A673 (cell line): ENCODE results near the gene NTF3. TPM values are rescaled to one million over a fixed set of nuclear protein-coding genes. Genes with fewer than 3 reads are reported as not detected.

Experiments used
- BruUV-seq: library from RNA; stranded (reverse); fragments of 400-500 nt; replicated peaks from 2 replicates; lab custom pipeline; 2021; lab: Mats Ljungman, UMichigan
- CTCF ChIA-PET: fragments of 300-600 bp; sonication (Branson Sonifier 250); formaldehyde crosslinking; loops from one replicate; lab custom pipeline; 2022; ENCODE audit warnings: antibody characterized with exemption; lab: Charles Lee
- POLR2A ChIA-PET: fragments of 300-600 bp; sonication (Branson Sonifier 250); formaldehyde crosslinking; loops from one replicate; lab custom pipeline; 2022; ENCODE audit warnings: antibody characterized with exemption; ENCODE audit not compliant: low non-redundant PET; lab: Charles Lee
- DNase-seq: peaks from one replicate; pipeline ENCODE4 v3.0.0-alpha.2; 2015; ENCODE audit warnings: low spot score
- H3K27ac ChIP-seq: fragments of 200-600 bp; sonication (generic); 2 replicates; pipeline ENCODE4 v1.5.1; 2016; ENCODE audit warnings: mixed run types, low read depth, mild to moderate bottlenecking, mixed read lengths, antibody characterized with exemption, low read length; ENCODE audit not compliant: poor library complexity, severe bottlenecking
- H3K27me3 ChIP-seq: fragments of 200-600 bp; sonication (generic); replicated peaks from 2 replicates; pipeline ENCODE4 v1.6.1; 2017; ENCODE audit warnings: mixed run types, low read depth, mild to moderate bottlenecking, mixed read lengths, antibody characterized with exemption, low read length; ENCODE audit not compliant: insufficient read depth, poor library complexity
- H3K36me3 ChIP-seq: fragments of 200-600 bp; sonication (generic); 2 replicates; pipeline ENCODE4 v1.6.1; 2016; ENCODE audit warnings: mixed run types, mild to moderate bottlenecking, mixed read lengths, antibody characterized with exemption, low read length; ENCODE audit not compliant: insufficient read depth, poor library complexity, severe bottlenecking
- H3K4me1 ChIP-seq: fragments of 200-600 bp; sonication (generic); 2 replicates; pipeline ENCODE4 v1.6.1; 2017; ENCODE audit warnings: mixed run types, mild to moderate bottlenecking, mixed read lengths, antibody characterized with exemption, low read length; ENCODE audit not compliant: insufficient read depth, poor library complexity, severe bottlenecking
- H3K4me3 ChIP-seq: fragments of 200-600 bp; sonication (generic); 2 replicates; pipeline ENCODE4 v1.5.1; 2016; ENCODE audit warnings: low read depth, mixed run types, mild to moderate bottlenecking, mixed read lengths, low read length; ENCODE audit not compliant: poor library complexity, severe bottlenecking
- H3K9me3 ChIP-seq: fragments of 200-600 bp; sonication (generic); 2 replicates; pipeline ENCODE4 v1.6.1; 2016; ENCODE audit warnings: mixed run types, low read depth, mild to moderate bottlenecking, mixed read lengths, antibody characterized with exemption, low read length; ENCODE audit not compliant: poor library complexity, severe bottlenecking
- CTCF ChIP-seq: fragments of 300-800, 200-600 bp; sonication (generic); conservative IDR thresholded peaks from 2 replicates; pipeline ENCODE4 v1.5.1; 2017; ENCODE audit warnings: low read depth, mild to moderate bottlenecking, antibody characterized with exemption, low read length, moderate library complexity, mixed read lengths
- EZH2 ChIP-seq: fragments of 200-600 bp; sonication (generic); IDR thresholded peaks from 2 replicates; pipeline ENCODE4 v1.6.1; 2017; ENCODE audit warnings: borderline replicate concordance, low read depth, mild to moderate bottlenecking, mixed read lengths, antibody characterized with exemption, low read length; ENCODE audit not compliant: poor library complexity, severe bottlenecking
- intact Hi-C: fragments of 100-400 bp; cut with micrococcal nuclease; formaldehyde crosslinking; loops from one replicate; pipeline ENCODE4 v1.10.0; 2022; ENCODE audit not compliant: unreplicated experiment
- total RNA-seq: library from RNA; stranded (reverse); gene quantifications from 2 replicates; pipeline ENCODE4 v1.2.3, GENCODE V29; 2021

Gene NTF3
- total RNA-seq, 1 experiment from 2014 or later, result not detected

DNA sequence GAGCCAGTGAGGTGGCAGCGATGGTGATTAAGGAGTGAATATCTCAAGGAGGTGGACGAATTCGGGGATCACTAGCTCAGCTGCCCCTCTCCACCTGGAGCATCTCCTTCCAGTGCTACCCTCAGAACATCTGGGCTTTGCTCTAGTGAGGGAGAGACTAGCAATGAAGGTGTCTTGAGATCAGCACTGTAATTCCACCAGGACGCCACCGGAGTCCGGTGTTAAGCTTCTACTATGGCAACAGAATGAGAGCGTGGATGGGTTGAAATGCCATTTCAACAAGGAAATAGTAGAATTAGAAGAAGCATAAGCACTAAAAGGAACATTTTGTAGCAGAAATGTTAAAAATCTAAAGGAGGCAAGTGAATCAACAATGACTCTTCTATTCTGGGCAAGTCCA is 61.1 kb downstream of the NTF3 start:
- H3K4me3 ChIP-seq, result no peak overlapping the region
- no peaks in the 10 kb centered on the region for H3K36me3 ChIP-seq
- no peak overlapping the region for H3K27ac ChIP-seq
- ChIA-PET POLR2A (no interaction called here), CTCF (no interaction called here)
- no peak for DNase-seq
- H3K4me1 ChIP-seq, result no peaks in the 10 kb centered on the region
- no peaks in the 10 kb centered on the region for H3K9me3 ChIP-seq
- intact Hi-C loops, result no loop called here
- no TSS peak for BruUV-seq
- TF ChIP-seq CTCF (no peak), EZH2 (no peak)
- peaks cover 16% of the 10 kb centered on the region for H3K27me3 ChIP-seq

GRCh38 chr12:5494343-5494742 is 62.4 kb downstream of the NTF3 start:
- no peak for DNase-seq
- no peak for TF ChIP-seq EZH2
- no peak for TF ChIP-seq CTCF
- Histone ChIP-seq H3K27me3 (peaks cover 5% of the 10 kb centered on the region), H3K36me3 (no peaks in the 10 kb centered on the region), H3K9me3 (no peaks in the 10 kb centered on the region), H3K27ac (no peak overlapping the region), H3K4me3 (no peak overlapping the region), H3K4me1 (no peaks in the 10 kb centered on the region)
- CTCF ChIA-PET, result no interaction called here
- intact Hi-C loops, result no loop called here
- POLR2A ChIA-PET, result no interaction called here
- BruUV-seq, result no TSS peak

DNA sequence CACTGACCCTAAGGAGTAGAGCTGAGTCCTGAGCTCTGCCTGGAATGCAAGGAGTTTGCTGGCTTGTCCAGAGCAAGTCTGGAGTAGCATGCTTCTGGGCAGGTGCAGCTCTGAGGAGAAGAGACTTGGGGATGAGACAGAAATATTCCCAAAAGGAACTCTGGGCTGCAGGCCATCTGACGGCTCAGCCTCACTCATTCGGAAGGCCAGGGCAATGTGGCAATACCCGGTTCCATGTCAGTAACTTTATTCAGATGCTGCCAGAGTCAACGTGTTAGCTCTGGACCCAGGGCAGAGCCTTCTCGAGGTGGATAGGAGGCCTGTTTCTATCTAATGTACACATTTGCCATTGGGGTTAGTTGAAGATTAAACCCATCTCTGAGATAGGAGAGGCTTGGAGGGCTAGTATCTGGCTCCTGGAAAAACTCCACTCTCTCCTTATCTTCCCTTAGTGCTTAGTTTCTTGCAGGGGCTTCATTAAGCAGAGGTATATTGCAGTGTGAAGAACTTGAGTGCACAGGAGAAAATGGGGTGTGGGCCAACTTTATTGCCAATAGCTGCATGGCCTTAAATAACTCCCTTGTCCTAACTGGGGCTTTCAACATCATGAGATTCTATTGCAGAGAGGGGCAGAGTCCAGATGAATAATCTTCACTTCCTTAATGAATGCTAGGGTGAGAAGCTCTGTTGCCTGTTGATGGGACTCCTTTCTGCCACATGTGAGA is 65.6 kb downstream of the NTF3 start:
- no TSS peak for BruUV-seq
- CTCF ChIA-PET, result no interaction called here
- intact Hi-C loops, result no loop called here

More for the DNA sequence above, 65.6 kb downstream of the NTF3 start:
- no peaks in the 10 kb centered on the region for H3K36me3 ChIP-seq
- H3K4me1 ChIP-seq, result no peaks in the 10 kb centered on the region
- peaks cover 5% of the 10 kb centered on the region for H3K27me3 ChIP-seq
- no peaks in the 10 kb centered on the region for H3K9me3 ChIP-seq
- POLR2A ChIA-PET, result no interaction called here
- no peak overlapping the region for H3K4me3 ChIP-seq
- TF ChIP-seq EZH2 (no peak), CTCF (no peak)
- H3K27ac ChIP-seq, result no peak overlapping the region
- DNase-seq, result no peak
